ENCODE data around the gene RPL36.

The RPL36 gene

GRCh38 chr19:5707576-5708575 is 17.8 kb downstream of the RPL36 start:
- Histone ChIP-seq H3K4me3 (ENCODE audit: low read depth in 1 of 2, low read length in 2 of 2) (no peak overlapping the region), H3K4me2 (ENCODE audit: insufficient read depth, low read length) (no peak overlapping the region), H4K20me1 (ENCODE audit: insufficient read depth, low read length) (peaks cover 39% of the 10 kb centered on the region), H3K27ac (ENCODE audit: low read length) (no peak overlapping the region), H3K9ac (ENCODE audit: low read depth, low read length) (no peak overlapping the region), H3K9me3 (ENCODE audit: insufficient read depth, low read length, severe bottlenecking) (no peaks in the 10 kb centered on the region), H3K79me2 (ENCODE audit: insufficient read depth, low read length) (peaks cover 42% of the 10 kb centered on the region), H3K4me1 (ENCODE audit: insufficient read depth, low read length) (no peaks in the 10 kb centered on the region), H3K27me3 (ENCODE audit: insufficient read depth, low read length, poor library complexity) (no peaks in the 10 kb centered on the region), H2AFZ (ENCODE audit: low read depth, low read length) (no peak overlapping the region), H3K36me3 (ENCODE audit: insufficient read depth, low read length) (peaks cover 90% of the 10 kb centered on the region)
- TF ChIP-seq EZH2 (IDR thresholded peaks at IDR 0.05; ENCODE audit: borderline replicate concordance, low read depth, low read length, severe bottlenecking) (no peak), CTCF (IDR thresholded peaks at IDR 0.05; ENCODE audit: borderline replicate concordance, extremely low read depth, low read length, poor library complexity, severe bottlenecking) (no peak)
- no peak; the same call in 2 of the 3 replicates for ATAC-seq (ENCODE audit: insufficient read depth, low read depth)
- DNase-seq, result no peak

- Histone ChIP-seq H3K4me3 (ENCODE audit: low read depth in 1 of 2, low read length in 2 of 2) (no peak overlapping the region), H3K79me2 (ENCODE audit: insufficient read depth, low read length) (peaks cover 51% of the 10 kb centered on the region), H3K4me1 (ENCODE audit: insufficient read depth, low read length) (peaks cover 3% of the 10 kb centered on the region; the same call in 1 of the 2 replicates), H3K36me3 (ENCODE audit: insufficient read depth, low read length) (peaks cover 78% of the 10 kb centered on the region), H2AFZ (ENCODE audit: low read depth, low read length) (no peak overlapping the region), H3K9ac (ENCODE audit: low read depth, low read length) (no peak overlapping the region), H3K27me3 (ENCODE audit: insufficient read depth, low read length, poor library complexity) (no peaks in the 10 kb centered on the region), H3K9me3 (ENCODE audit: insufficient read depth, low read length, severe bottlenecking) (no peaks in the 10 kb centered on the region), H3K27ac (ENCODE audit: low read length) (no peak overlapping the region), H3K4me2 (ENCODE audit: insufficient read depth, low read length) (no peak overlapping the region), H4K20me1 (ENCODE audit: insufficient read depth, low read length) (peaks cover 45% of the 10 kb centered on the region)
- no peak for DNase-seq
- TF ChIP-seq EZH2 (IDR thresholded peaks at IDR 0.05; ENCODE audit: borderline replicate concordance, low read depth, low read length, severe bottlenecking), result no peak
- no peak for TF ChIP-seq CTCF (IDR thresholded peaks at IDR 0.05; ENCODE audit: borderline replicate concordance, extremely low read depth, low read length, poor library complexity, severe bottlenecking)
- ATAC-seq (ENCODE audit: insufficient read depth, low read depth), result no peak
Measured at GRCh38 chr19:5711025-5711424, 20.9 kb downstream of the RPL36 start.

- H3K27me3 ChIP-seq (ENCODE audit: insufficient read depth, low read length, poor library complexity), result no peaks in the 10 kb centered on the region
- no peak overlapping the region for H3K4me3 ChIP-seq (ENCODE audit: low read depth in 1 of 2, low read length in 2 of 2)
- peaks cover 6% of the 10 kb centered on the region; the same call in 1 of the 2 replicates for H3K4me1 ChIP-seq (ENCODE audit: insufficient read depth, low read length)
- no peaks in the 10 kb centered on the region for H3K9me3 ChIP-seq (ENCODE audit: insufficient read depth, low read length, severe bottlenecking)
- H3K36me3 ChIP-seq (ENCODE audit: insufficient read depth, low read length), result peaks cover 75% of the 10 kb centered on the region
- H3K27ac ChIP-seq (ENCODE audit: low read length), result no peak overlapping the region
- H3K4me2 ChIP-seq (ENCODE audit: insufficient read depth, low read length), result no peak overlapping the region
- no peak overlapping the region for H2AFZ ChIP-seq (ENCODE audit: low read depth, low read length)
- DNase-seq, result no peak
- H4K20me1 ChIP-seq (ENCODE audit: insufficient read depth, low read length), result peaks cover 51% of the 10 kb centered on the region
- no peak overlapping the region for H3K9ac ChIP-seq (ENCODE audit: low read depth, low read length)
- TF ChIP-seq CTCF (IDR thresholded peaks at IDR 0.05; ENCODE audit: borderline replicate concordance, extremely low read depth, low read length, poor library complexity, severe bottlenecking) (no peak), EZH2 (IDR thresholded peaks at IDR 0.05; ENCODE audit: borderline replicate concordance, low read depth, low read length, severe bottlenecking) (no peak)
- ATAC-seq (ENCODE audit: insufficient read depth, low read depth), result no peak
- H3K79me2 ChIP-seq (ENCODE audit: insufficient read depth, low read length), result peaks cover 53% of the 10 kb centered on the region
Measured at GRCh38 chr19:5711713-5712161, 21.6 kb downstream of the RPL36 start.

All from DND-41 (cell line).